MCF 10A (cell line): ENCODE results near the gene TCF7L2. TPM values are rescaled to one million over a fixed set of nuclear protein-coding genes. Genes with fewer than 3 reads are reported as not detected.
A peak's percentile ranks its signal among the peaks of the same experiment; 100 is the strongest.

Source experiments
- BruUV-seq: library from RNA; stranded (reverse); fragments of 400-500 nt; replicated peaks from 2 replicates; lab custom pipeline; 2021; lab: Mats Ljungman, UMichigan
- CTCF ChIA-PET: fragments of 300-600 bp; sonication (Branson Sonifier 250); formaldehyde crosslinking; extraction: SDS; loops from one replicate; lab custom pipeline; 2021; ENCODE audit warnings: antibody characterized with exemption, inconsistent platforms; lab: Yijun Ruan, JAX
- POLR2A ChIA-PET: fragments of 300-600, 350-650 bp; sonication (Branson Sonifier 250); formaldehyde crosslinking; extraction: SDS; loops from one replicate; lab custom pipeline; 2020; ENCODE audit warnings: antibody characterized with exemption, inconsistent platforms; lab: Yijun Ruan, JAX
- DNase-seq: peaks from one replicate; pipeline ENCODE4 v3.0.0-alpha.2; 2018; ENCODE audit not compliant: unreplicated experiment
- H3K27ac Mint-ChIP-seq: one replicate; pipeline ENCODE4 v1.8.0; 2022; ENCODE audit warnings: mild to moderate bottlenecking, low read depth, mixed read lengths; ENCODE audit not compliant: unreplicated experiment
- H3K27me3 Mint-ChIP-seq: one replicate; pipeline ENCODE4 v1.8.0; 2022; ENCODE audit warnings: mixed read lengths; ENCODE audit not compliant: insufficient read depth, unreplicated experiment
- H3K36me3 Mint-ChIP-seq: one replicate; pipeline ENCODE4 v1.8.0; 2022; ENCODE audit warnings: mild to moderate bottlenecking, moderate library complexity, mixed read lengths; ENCODE audit not compliant: insufficient read depth, unreplicated experiment
- H3K4me1 Mint-ChIP-seq: one replicate; pipeline ENCODE4 v1.8.0; 2022; ENCODE audit warnings: mixed read lengths; ENCODE audit not compliant: insufficient read depth, unreplicated experiment
- H3K4me3 Mint-ChIP-seq: one replicate; pipeline ENCODE4 v1.8.0; 2022; ENCODE audit warnings: mild to moderate bottlenecking, moderate library complexity, mixed read lengths; ENCODE audit not compliant: unreplicated experiment
- H3K9me3 Mint-ChIP-seq: one replicate; pipeline ENCODE4 v1.8.0; 2022; ENCODE audit warnings: mixed read lengths; ENCODE audit not compliant: unreplicated experiment
- CTCF ChIP-seq: fragments of 200-600 bp; IDR thresholded peaks from one replicate; pipeline ENCODE4 v1.8.0; 2022; ENCODE audit warnings: antibody characterized with exemption, mild to moderate bottlenecking; ENCODE audit not compliant: unreplicated experiment
- intact Hi-C: fragments of 100-400 bp; cut with micrococcal nuclease; formaldehyde crosslinking; loops from 2 replicates; pipeline ENCODE4 v1.14.1; 2022
- total RNA-seq: library from RNA; stranded (reverse); gene quantifications from 2 replicates; pipeline ENCODE4 v1.2.3, GENCODE V29; 2022

The TCF7L2 gene
- total RNA-seq, 1 experiment from 2014 or later, result 25.2 TPM

DNA sequence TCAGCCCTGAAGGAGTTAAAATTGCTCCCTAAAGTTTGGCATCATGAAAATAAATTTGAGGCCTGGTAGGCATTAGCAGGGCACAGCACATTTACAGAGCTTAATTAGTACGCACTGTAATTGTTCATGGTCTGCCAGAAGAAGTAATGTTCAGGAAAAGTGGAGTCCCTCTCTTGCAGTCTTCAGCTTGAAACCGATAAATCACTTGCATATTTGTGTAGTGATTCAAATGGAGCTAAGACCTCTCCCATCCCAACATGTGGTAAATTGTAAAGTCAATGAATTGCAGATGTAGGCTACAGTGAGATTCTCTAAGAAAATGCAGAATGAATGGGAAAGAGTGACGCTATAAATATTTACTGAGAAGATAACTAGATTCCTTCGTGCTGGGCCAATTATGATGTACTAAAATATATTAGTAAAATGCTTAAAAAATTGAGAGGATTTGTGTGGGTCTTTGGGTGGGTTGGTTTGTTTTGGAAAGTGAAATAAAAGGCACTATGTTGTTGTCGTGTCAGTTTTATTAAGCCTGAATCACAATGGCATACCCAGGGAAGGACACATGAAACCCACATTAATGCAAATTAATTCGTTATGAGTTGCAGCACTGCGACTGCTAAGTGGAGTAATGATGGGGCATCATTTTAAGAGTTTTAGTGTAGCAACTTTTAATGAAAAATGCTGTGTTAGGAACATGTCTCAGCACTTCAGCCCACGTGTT is 8.4 kb downstream of the TCF7L2 start:
- BruUV-seq, result no TSS peak
- DNase-seq, result peak; percentile 21
- H3K9me3 Mint-ChIP-seq, result no peaks in the 10 kb centered on the region

DNA sequence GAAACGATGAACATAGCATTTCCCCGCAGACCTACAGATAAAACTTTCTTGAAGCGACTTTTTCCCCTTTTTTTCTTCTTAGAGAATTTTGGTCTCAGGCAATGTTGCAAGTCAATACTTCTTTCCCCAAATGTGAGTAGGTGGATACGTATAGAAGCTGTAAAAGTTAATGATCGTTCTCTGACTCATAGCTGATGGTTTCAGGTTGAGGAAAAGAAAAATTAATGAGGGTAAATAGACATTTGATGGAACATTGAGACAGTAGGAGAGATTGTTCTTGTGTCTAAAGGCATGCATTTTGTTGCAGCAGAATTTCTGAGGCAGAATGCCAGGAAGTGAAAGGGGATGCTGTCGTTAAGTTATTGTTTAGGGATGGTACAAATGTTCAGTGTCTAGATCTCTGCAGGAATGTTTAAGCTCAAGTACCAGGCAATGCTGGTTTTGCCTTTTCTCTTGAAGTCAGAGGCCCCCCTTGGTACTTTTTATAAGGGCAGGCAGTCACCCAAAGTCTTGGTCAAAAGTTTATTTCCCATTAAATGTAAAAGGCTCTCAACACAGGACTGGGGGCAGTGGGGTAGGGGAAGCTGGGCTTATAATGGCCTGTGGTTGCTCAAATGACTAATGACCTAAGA is 9.3 kb downstream of the TCF7L2 start:
- intact Hi-C loops, result loop anchor here (5.0 to 10.0 kb wide), 2 partner anchors 425 to 482 kb away; no protein-coding TSS in a partner anchor
- H3K36me3 Mint-ChIP-seq, result peaks cover 35% of the 10 kb centered on the region
- H3K27ac Mint-ChIP-seq, result peak overlapping the region; percentile 62
- ChIA-PET CTCF (interaction anchor here (0.6 to 1.3 kb wide), 10 partner anchors 9 to 448 kb away, joined by 3 to 8 read pairs (median 3); no protein-coding TSS in a partner anchor), POLR2A (interaction anchor here (0.7 to 2.7 kb wide), 13 partner anchors 11 to 394 kb away, joined by 3 to 18 read pairs (median 4); no protein-coding TSS in a partner anchor)
- no peak for TF ChIP-seq CTCF
- peaks cover 74% of the 10 kb centered on the region for H3K4me1 Mint-ChIP-seq
- no TSS peak for BruUV-seq
- H3K27me3 Mint-ChIP-seq, result no peaks in the 10 kb centered on the region
- H3K4me3 Mint-ChIP-seq, result peak overlapping the region; percentile 20
- peak; percentile 41 for DNase-seq
- no peaks in the 10 kb centered on the region for H3K9me3 Mint-ChIP-seq

More for the DNA sequence above, 8.4 kb downstream of the TCF7L2 start:
- Mint-ChIP-seq H3K36me3 (peaks cover 35% of the 10 kb centered on the region), H3K4me1 (peaks cover 72% of the 10 kb centered on the region), H3K27me3 (no peaks in the 10 kb centered on the region), H3K4me3 (peak overlapping the region; percentile 20), H3K27ac (peak overlapping the region; percentile 62)
- ChIA-PET CTCF (interaction anchor here (0.6 to 0.9 kb wide), 6 partner anchors 9 to 1176 kb away, joined by 3 to 4 read pairs (median 3); no protein-coding TSS in a partner anchor), POLR2A (interaction anchor here (0.7 to 2.7 kb wide), 13 partner anchors 12 to 394 kb away, joined by 3 to 18 read pairs (median 4); no protein-coding TSS in a partner anchor)
- intact Hi-C loops, result loop anchor here (5.0 to 10.0 kb wide), 2 partner anchors 426 to 481 kb away; no protein-coding TSS in a partner anchor
- TF ChIP-seq CTCF, result no peak

GRCh38 chr10:112960151-112960681 is 10.2 kb downstream of the TCF7L2 start:
- H3K36me3 Mint-ChIP-seq, result peaks cover 44% of the 10 kb centered on the region
- H3K27ac Mint-ChIP-seq, result peak overlapping the region; percentile 62
- no peaks in the 10 kb centered on the region for H3K27me3 Mint-ChIP-seq
- no TSS peak for BruUV-seq
- no peak overlapping the region for H3K4me3 Mint-ChIP-seq
- no peaks in the 10 kb centered on the region for H3K9me3 Mint-ChIP-seq
- ChIA-PET POLR2A (interaction anchor here (0.8 to 2.7 kb wide), 6 partner anchors 27 to 147 kb away, joined by 3 to 18 read pairs (median 12); no protein-coding TSS in a partner anchor), CTCF (interaction anchor here (0.7 to 1.3 kb wide), 5 partner anchors 8 to 166 kb away, joined by 3 to 8 read pairs (median 4); no protein-coding TSS in a partner anchor)
- H3K4me1 Mint-ChIP-seq, result peaks cover 74% of the 10 kb centered on the region
- no peak for TF ChIP-seq CTCF
- intact Hi-C loops, result no loop called here
- DNase-seq, result no peak
